ENCODE data around the gene SMARCD3.

DNA sequence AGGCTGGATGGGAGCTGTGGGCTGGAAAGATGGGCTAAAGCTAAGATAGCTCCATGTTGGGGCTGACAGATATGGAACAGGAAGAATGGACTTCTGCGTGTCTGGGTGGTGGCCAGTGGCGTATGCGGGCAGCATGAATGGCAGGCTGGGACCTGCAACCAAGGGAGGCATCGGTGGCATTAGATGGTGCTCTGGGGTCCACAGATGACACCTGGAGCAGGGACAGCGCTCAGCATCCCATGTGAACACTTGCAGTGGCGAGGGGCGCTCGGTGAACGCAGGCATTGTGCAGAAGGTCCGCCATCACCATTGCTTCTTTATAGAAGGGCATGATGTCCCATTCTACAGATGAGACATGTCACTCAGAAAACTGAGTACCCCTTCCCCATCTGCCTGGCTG is 21.0 kb upstream of the SMARCD3 start:
- TF ChIP-seq, protein P1, sequence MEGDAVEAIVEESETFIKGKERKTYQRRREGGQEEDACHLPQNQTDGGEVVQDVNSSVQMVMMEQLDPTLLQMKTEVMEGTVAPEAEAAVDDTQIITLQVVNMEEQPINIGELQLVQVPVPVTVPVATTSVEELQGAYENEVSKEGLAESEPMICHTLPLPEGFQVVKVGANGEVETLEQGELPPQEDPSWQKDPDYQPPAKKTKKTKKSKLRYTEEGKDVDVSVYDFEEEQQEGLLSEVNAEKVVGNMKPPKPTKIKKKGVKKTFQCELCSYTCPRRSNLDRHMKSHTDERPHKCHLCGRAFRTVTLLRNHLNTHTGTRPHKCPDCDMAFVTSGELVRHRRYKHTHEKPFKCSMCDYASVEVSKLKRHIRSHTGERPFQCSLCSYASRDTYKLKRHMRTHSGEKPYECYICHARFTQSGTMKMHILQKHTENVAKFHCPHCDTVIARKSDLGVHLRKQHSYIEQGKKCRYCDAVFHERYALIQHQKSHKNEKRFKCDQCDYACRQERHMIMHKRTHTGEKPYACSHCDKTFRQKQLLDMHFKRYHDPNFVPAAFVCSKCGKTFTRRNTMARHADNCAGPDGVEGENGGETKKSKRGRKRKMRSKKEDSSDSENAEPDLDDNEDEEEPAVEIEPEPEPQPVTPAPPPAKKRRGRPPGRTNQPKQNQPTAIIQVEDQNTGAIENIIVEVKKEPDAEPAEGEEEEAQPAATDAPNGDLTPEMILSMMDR (IDR thresholded peaks at IDR 0.05), result no peak
- no peak for TF ChIP-seq POLR2A (IDR thresholded peaks at IDR 0.05)

Measured in lower leg skin (tissue), 3 donors.